Superior temporal gyrus (tissue), 1 donor: Measurements from ENCODE around the gene NOX1.
"Not testable (repeated sequence)": the region's sequence is repeated elsewhere in the genome, so short reads cannot be mapped to it uniquely, and the experiment has no call there.

Experiments used
- DNase-seq: peaks from one replicate; pipeline ENCODE4 v3.0.0-alpha.2; 2016; ENCODE audit errors: extremely low spot score

Gene NOX1

DNA sequence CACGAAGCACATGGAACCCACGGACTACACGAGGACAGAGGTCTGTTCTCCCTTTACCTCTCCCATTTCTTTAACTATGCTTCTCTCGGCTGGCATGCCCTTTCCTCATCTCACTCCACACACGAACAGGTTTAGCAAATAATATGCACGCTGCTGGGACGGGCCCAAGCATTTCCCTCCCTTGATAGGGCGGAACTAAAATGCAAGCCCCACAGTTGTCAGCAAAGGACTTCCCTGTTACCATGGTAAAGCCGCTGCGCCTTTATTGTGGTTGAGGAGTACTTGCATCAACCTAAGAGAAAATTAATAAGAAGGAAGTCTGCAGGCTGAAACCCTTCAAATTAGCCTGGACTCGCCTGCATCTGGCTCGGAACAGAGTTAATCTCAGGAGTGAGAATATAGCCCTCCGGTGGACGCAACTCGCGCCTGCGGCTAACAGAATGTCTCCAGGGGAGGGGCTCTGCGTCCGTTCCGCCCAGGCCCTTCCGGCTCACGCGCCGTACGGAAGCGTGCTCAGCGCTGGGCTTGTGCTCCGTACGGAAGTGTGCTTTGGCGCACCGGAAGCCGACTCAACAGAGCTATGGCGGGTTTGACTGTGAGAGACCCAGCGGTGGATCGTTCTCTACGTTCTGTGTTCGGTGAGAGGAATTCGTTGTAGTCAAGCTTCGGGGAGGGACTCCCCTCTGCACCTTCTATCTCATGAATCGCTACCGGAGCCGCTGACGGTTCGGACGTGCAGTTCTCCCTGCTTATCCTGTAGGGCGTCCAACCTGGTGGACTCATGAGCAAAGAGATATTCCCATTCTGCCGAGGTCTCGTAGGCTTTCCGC lies 54.1 kb downstream of the NOX1 start, which contains the start of gene CSTF2:
Gene CSTF2 (plus strand): TSS at position 555 of the 830 bp plus-strand sequence. CDS start 26 bp downstream, at position 581.
- DNase-seq, result peak; percentile 85

DNA sequence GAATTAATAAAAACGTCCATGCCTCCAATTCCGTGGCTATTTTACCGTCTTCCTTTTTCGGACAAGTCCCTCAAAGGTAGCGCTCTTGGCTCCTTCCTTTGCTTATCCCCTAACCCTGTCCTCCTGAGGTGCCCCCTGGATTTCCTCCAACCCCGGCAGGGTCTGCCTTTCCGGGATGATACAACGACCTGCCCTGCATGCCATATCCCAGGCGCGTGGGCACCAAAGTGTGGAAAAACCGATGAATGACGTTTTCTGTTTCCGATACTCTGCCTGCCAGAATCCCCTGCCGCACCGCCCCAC lies 54.7 kb downstream of the NOX1 start:
- no peak for DNase-seq

DNA sequence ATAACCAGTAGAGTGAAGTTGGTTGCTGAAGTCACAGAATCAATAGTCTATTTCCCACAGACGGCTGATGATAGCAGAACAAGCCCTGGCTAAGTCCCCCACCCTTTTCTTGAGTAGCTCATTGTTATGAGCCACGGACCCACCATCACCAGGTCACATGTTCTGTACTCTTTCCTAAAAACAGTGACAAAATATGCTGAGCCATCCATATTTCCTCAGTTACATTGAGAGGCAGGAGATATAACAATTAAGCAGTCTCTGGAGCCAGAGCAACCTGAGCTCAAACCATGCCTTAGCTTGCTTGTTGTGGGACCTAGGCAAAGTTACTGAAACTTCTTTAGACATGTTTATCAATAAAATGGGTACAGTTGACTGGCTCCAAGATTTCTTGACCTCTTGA lies 56.8 kb downstream of the NOX1 start:
- DNase-seq, result no peak

DNA sequence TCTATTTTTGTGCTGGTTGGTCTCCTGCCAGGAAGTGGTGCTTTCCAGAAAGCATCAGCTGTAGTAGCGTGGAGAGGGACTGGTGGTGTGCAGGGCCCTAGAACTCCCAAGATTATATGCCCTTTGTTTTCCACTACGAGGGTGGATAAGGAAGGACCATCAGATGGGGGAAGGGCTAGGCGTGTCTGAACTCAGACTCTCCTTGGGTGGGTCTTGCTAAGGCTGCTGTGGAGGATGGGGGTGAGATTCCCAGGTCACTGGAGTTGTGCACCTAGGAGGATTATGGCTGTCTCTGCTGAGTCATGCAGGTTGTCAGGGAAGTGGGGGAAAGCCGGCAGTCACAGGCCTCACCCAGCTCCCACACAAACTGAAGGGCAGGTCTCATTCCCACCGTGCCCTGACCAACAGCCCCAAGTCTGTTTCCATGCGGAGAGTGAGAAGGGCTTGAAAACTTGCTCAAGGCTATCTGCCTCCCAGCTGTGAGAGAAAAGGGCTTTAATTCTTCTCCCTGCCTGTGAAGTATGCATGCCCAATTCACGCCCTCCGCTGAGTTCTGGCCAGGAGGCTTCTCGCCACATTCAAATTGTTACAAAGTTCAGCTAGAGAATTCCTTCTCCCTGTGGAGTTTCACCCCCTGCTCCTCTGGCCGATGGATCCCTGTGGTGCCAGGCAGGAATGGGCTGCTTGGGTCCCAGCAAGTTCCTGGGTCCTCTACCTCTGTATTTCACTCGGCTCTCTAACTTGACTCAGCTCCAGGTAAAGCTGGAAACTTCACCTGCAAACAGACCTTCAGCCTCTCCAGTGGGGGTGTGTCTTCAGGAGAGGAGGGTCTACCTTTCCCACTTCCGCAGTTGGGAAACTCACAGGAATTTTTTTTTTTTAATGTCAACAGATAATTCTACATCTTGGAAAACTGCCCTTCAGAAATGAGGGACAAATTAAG lies 61.7 kb downstream of the NOX1 start:
- DNase-seq, result no peak

DNA sequence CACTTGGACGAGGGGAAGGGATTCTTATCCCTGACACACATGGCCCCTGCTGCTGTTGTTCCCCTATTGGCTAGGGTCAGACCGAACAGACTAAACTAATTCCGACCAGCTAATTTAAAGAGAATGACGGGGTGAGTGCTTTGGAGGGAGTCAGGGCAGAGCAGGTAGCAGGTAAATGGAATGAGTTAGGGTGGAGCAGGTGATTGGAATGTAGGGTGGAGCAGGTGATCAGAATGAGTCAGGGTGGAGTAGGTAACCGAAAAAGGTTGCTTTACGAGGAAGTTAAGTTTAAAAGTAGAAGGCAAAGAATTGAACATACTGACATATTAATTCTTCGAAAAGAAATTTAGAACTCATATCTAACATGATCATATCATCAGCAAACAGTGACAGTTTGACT lies 65.9 kb downstream of the NOX1 start:
- not testable (repeated sequence) for DNase-seq

DNA sequence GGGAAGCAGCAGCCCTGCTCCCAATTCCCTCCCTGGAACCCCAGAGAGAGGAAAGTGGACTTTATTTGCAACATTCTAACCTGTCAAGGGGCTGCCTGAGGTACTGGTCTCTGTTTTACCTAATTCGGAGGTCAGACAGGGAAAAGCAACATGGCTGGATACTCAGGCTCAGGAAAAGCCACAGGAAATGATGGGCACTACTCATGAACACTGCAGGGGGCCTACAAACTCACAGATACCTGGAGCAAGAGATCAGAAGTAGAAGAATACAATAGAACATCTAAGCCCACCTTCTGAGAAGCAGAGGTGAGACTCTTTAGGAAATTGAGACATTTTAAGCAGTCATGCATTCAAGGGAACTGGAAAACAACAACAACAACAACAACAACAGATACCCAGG lies 69.4 kb downstream of the NOX1 start:
- DNase-seq, result no peak

DNA sequence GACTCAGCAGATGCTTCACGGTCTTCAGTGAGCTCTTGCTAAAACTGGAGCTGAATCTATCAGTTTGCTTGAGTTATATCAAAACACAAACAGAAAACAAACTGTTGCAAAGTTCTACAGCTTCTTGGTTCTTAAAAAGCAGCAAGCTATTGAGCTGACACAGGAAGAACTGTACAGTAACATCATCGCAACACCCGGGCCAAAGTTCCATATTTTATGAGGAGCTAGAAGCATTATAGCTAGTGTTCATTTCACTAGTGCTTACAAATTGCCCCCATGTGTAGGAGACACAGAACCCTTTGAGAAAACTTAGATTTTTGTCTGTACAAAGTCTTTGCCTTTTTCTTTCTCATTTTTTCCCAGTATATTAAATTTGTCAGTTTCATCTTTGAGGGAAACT lies 71.3 kb downstream of the NOX1 start:
- no peak for DNase-seq

DNA sequence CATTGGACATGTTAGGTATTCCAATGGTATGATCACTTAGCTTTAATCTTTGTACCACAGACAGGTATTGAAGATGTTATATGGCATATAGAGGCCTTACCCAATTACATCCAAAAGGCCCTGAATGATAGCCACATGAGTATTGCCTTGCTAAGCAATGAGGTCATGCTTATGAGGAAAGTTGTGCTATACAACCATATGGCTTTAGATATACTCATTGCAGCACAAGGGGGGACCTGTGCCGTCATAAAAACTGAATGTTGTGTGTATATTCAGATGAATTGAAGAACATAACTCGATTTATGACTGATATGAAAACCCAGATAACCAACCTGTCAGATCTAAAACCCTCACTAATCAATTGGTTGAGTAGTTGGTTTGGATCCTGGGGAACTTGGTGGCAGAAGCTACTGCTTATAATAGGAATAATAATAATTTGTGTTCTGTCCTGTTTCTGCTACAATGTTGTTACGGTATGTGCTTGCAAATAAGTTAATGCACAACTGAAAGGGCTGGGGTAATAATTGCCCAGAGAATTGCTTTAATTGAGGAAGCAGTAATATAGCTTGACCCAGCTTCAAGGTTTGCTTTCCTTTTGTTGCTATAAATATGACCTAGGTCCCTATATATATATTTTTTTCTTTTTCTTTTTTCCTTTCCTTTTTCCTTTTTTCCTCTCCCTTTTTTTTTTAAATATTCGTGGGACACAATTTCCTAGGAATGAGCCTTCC lies 75.5 kb downstream of the NOX1 start:
- DNase-seq, result no peak

DNA sequence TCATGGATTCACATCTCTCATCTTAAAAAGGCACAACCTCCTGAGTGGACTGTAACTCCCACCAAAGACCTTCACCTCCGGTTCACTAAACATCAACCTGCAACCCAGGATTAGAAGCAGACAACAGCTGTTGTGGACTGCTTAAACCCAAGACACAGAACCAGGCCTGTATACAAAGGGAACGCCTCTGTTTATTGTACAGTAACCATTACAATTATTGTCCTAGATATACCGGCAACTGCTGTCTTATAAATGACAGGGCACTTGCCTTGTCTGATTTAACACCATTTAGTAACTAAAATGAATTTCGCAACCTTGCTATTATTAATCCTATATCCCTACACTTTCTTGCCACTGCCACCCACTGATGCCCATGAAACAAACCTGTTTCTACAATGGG lies 76.8 kb downstream of the NOX1 start:
- no peak for DNase-seq

DNA sequence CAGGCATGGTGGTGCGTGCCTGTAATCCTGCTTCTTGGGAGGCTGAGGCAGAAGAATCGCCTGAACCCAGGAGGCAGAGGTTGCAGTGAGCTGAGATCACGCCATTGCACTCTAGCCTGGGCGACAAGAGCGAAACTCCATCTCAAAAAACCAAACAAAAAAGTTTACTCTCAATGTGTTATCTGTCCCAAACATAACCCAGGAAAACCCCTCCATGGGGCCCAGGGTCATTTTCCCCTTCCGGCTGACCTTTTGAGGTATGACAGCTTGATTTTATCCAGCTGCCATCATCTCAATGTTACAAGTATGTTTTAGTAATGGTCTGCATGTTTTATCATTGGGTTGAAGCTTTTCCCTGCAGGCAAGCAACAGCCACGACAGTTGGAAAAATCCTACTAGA lies 77.8 kb downstream of the NOX1 start:
- DNase-seq, result not testable (repeated sequence)
